LNCaP clone FGC (cell line): ENCODE results near the gene ST6GALNAC6.

Source experiments
- DNase-seq: peaks from one replicate; pipeline ENCODE4 v3.0.0-alpha.2; 2011; ENCODE audit warnings: low read depth
- H3K4me3 ChIP-seq: 2 replicates; pipeline ENCODE4 v1.5.1; 2011; ENCODE audit warnings: mild to moderate bottlenecking, low read depth, low read length, control low read depth
- TF ChIP-seq, protein P1 (sequence below): IDR thresholded peaks from 2 replicates; pipeline ENCODE4 v1.5.1; 2012; ENCODE audit warnings: mild to moderate bottlenecking; ENCODE audit not compliant: control insufficient read depth, insufficient read depth; ENCODE audit errors: extremely low read depth

Gene ST6GALNAC6

DNA sequence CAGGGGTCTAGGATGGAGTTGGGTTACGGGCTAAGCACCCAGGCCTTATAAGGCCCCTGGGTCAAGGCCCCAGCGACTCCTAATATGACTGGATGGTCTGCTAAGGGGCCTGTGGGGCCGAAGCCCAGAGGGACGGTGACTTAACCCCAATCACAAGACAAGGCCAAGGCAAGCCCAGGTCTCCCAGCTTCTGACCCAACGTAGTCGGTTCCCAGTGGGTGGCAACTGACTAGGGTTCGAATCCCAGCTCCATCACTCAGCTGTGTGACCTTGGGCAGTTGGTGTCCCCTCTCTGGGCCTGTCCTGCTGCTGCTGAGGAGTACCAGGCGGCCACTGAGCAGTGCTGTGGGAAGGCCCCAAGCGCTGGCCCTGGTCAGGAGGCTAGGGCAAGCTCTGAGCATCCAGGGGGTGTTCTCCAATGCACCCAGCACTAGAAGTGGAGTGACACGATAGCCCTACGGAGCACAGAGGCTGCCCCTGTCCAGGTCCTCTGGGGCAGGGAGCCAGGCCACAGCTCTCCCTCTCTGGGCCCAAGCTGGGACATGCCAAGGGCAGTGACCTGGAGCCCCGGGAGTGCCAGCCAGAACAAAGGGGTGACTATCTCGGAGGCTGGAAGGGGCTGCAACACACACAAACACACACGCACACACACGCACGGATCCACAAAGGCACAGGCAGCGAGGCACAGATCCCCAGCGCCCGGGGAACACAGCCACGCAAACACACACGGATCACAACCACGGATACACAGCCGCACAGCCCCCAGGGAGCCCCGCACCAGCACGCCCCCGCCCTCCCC lies 22.4 kb downstream of the ST6GALNAC6 start:
- TF ChIP-seq, protein P1, sequence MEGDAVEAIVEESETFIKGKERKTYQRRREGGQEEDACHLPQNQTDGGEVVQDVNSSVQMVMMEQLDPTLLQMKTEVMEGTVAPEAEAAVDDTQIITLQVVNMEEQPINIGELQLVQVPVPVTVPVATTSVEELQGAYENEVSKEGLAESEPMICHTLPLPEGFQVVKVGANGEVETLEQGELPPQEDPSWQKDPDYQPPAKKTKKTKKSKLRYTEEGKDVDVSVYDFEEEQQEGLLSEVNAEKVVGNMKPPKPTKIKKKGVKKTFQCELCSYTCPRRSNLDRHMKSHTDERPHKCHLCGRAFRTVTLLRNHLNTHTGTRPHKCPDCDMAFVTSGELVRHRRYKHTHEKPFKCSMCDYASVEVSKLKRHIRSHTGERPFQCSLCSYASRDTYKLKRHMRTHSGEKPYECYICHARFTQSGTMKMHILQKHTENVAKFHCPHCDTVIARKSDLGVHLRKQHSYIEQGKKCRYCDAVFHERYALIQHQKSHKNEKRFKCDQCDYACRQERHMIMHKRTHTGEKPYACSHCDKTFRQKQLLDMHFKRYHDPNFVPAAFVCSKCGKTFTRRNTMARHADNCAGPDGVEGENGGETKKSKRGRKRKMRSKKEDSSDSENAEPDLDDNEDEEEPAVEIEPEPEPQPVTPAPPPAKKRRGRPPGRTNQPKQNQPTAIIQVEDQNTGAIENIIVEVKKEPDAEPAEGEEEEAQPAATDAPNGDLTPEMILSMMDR = no peak
- DNase-seq = no peak
- H3K4me3 ChIP-seq = peak overlapping the region; percentile 65

GRCh38 chr9:127876026-127876763 lies 23.2 kb downstream of the ST6GALNAC6 start:
- TF ChIP-seq, protein P1 = no peak
- peak overlapping the region; percentile 65 for H3K4me3 ChIP-seq
- no peak for DNase-seq

- H3K4me3 ChIP-seq = no peak overlapping the region
- DNase-seq = no peak
- TF ChIP-seq, protein P1 = no peak
Measured at GRCh38 chr9:127875306-127875966, 24.0 kb downstream of the ST6GALNAC6 start.

GRCh38 chr9:127874301-127875221 lies 24.8 kb downstream of the ST6GALNAC6 start:
- TF ChIP-seq, protein P1 = no peak
- DNase-seq = no peak
- H3K4me3 ChIP-seq = no peak overlapping the region

- DNase-seq = peak; percentile 51
- no peak overlapping the region for H3K4me3 ChIP-seq
- TF ChIP-seq, protein P1 = no peak
Measured at GRCh38 chr9:127873886-127874285, 25.5 kb downstream of the ST6GALNAC6 start.

GRCh38 chr9:127873223-127873691 lies 26.1 kb downstream of the ST6GALNAC6 start:
- no peak overlapping the region for H3K4me3 ChIP-seq
- TF ChIP-seq, protein P1 = no peak

More at GRCh38 chr9:127873223-127873691, 26.1 kb downstream of the ST6GALNAC6 start:
- no peak for DNase-seq
